Epithelial cell of proximal tubule (primary cell): Measurements from ENCODE around the gene LRMDA. TPM values are rescaled to one million over a fixed set of nuclear protein-coding genes. Genes with fewer than 3 reads are reported as not detected.
"Not testable (repeated sequence)": the region's sequence is repeated elsewhere in the genome, so short reads cannot be mapped to it uniquely, and the experiment has no call there.

Experiments
- DNase-seq: peaks from one replicate; pipeline ENCODE4 v3.0.0-alpha.2; 2011; ENCODE audit warnings: low read depth
- H3K4me3 ChIP-seq: 2 replicates; pipeline ENCODE4 v1.5.1; 2011; ENCODE audit warnings: low read depth, mild to moderate bottlenecking, low read length
- CTCF ChIP-seq: conservative IDR thresholded peaks from 2 replicates; pipeline ENCODE4 v1.5.1; 2012; ENCODE audit warnings: low read depth, mild to moderate bottlenecking, low read length
- total RNA-seq: library from RNA; depleted of rRNA; stranded (reverse); fragments of >200 nt; gene quantifications from 2 replicates; pipeline ENCODE4 v1.2.3, GENCODE V29; 2015

Gene LRMDA
- total RNA-seq, 1 donor from 2014 or later: 0.75 TPM

GRCh38 chr10:75616874-75617478 is 185.6 kb downstream of the LRMDA start:
- no peak for DNase-seq
- TF ChIP-seq CTCF: no peak
- no peak overlapping the region for H3K4me3 ChIP-seq

- DNase-seq: no peak
- TF ChIP-seq CTCF: no peak
- no peak overlapping the region for H3K4me3 ChIP-seq
Observed at GRCh38 chr10:75617485-75618155, 186.2 kb downstream of the LRMDA start.

GRCh38 chr10:75619635-75620034 is 188.2 kb downstream of the LRMDA start:
- no peak overlapping the region for H3K4me3 ChIP-seq
- DNase-seq: no peak
- no peak for TF ChIP-seq CTCF

- H3K4me3 ChIP-seq: no peak overlapping the region
- no peak for DNase-seq
- no peak for TF ChIP-seq CTCF
Observed at GRCh38 chr10:75620356-75620755, 188.9 kb downstream of the LRMDA start.

GRCh38 chr10:75621003-75621402 is 189.6 kb downstream of the LRMDA start:
- DNase-seq, H3K4me3 ChIP-seq: not testable (repeated sequence)

GRCh38 chr10:75622503-75622902 is 191.1 kb downstream of the LRMDA start:
- no peak for DNase-seq
- H3K4me3 ChIP-seq: no peak overlapping the region
- no peak for TF ChIP-seq CTCF

GRCh38 chr10:75623310-75624093 is 192.1 kb downstream of the LRMDA start:
- no peak for DNase-seq
- H3K4me3 ChIP-seq: no peak overlapping the region
- no peak for TF ChIP-seq CTCF
